Testis (tissue), 3 donors: ENCODE data around the gene MOB2. TPM values are rescaled to one million over a fixed set of nuclear protein-coding genes. Genes with fewer than 3 reads are reported as not detected.

Experiments used
- DNase-seq: peaks from one replicate; pipeline ENCODE4 v3.0.0-alpha.2; 2019
- H3K27ac ChIP-seq, 2 donors: fragments of 200-600 bp; sonication (generic); one replicate each; pipeline ENCODE4 v1.5.1; 2019
- H3K27me3 ChIP-seq: fragments of 200-600 bp; sonication (generic); one replicate; pipeline ENCODE4 v1.5.1; 2019
- H3K36me3 ChIP-seq: fragments of 200-600 bp; sonication (generic); one replicate; pipeline ENCODE4 v1.5.1; 2017; ENCODE audit warnings: low read depth; ENCODE audit errors: missing control alignments
- H3K4me1 ChIP-seq: fragments of 200-600 bp; sonication (generic); one replicate; pipeline ENCODE4 v1.5.1; 2019
- H3K4me3 ChIP-seq, 2 donors: fragments of 200-600 bp; sonication (generic); one replicate each; pipeline ENCODE4 v1.5.1; 2017 to 2019
- H3K9me3 ChIP-seq: fragments of 200-600 bp; sonication (generic); one replicate; pipeline ENCODE4 v1.5.1; 2017
- POLR2A ChIP-seq: fragments of 450-650 bp; IDR thresholded peaks from one replicate; pipeline ENCODE4 v1.6.1; 2017; ENCODE audit warnings: antibody characterized with exemption, mild to moderate bottlenecking, moderate library complexity
- WGBS, 2 donors: methylation state at CpG; one replicate each; pipeline ENCODE4 v1.1.5; 2018; 5-methylcytosine and 5-hydroxymethylcytosine counted together
- intact Hi-C: fragments of 100-400 bp; cut with DNase I; formaldehyde crosslinking; loops from one replicate; pipeline ENCODE4 v1.15.1; 2023; ENCODE audit warnings: low total_unique reads
- polyA plus RNA-seq: library from polyadenylated mRNA; stranded (reverse); fragments of 350-450 nt; fragmentation: Illumina TruSeq; extraction: RNeasy Lipid Tissue Mini Kit (QIAGEN cat#74804); gene quantifications from one replicate; pipeline ENCODE4 v1.2.3, GENCODE V29; 2014; ENCODE audit warnings: low read depth, low replicate concordance; ENCODE audit not compliant: insufficient read depth
- total RNA-seq, 2 donors: library from RNA; depleted of rRNA; stranded (reverse); fragments of >200 nt; gene quantifications; one replicate each; pipeline ENCODE4 v1.2.3, GENCODE V29; 2016
- TF ChIP-seq, protein P1 (sequence below), 3 experiments: fragments of 450-650 bp in 2 of 3; fragments of 200-600 bp in 1 of 3; sonication (generic) in 1 of 3; IDR thresholded peaks; one replicate each; pipeline ENCODE4 v1.5.1; 2016 to 2019; ENCODE audit warnings: antibody characterized with exemption in 3 of 3, mild to moderate bottlenecking in 2 of 3, moderate library complexity in 1 of 3

The MOB2 gene
- total and polyA plus RNA-seq, 3 donors from 2014 or later = 41.5 to 57.7 (median 46.8) TPM

DNA sequence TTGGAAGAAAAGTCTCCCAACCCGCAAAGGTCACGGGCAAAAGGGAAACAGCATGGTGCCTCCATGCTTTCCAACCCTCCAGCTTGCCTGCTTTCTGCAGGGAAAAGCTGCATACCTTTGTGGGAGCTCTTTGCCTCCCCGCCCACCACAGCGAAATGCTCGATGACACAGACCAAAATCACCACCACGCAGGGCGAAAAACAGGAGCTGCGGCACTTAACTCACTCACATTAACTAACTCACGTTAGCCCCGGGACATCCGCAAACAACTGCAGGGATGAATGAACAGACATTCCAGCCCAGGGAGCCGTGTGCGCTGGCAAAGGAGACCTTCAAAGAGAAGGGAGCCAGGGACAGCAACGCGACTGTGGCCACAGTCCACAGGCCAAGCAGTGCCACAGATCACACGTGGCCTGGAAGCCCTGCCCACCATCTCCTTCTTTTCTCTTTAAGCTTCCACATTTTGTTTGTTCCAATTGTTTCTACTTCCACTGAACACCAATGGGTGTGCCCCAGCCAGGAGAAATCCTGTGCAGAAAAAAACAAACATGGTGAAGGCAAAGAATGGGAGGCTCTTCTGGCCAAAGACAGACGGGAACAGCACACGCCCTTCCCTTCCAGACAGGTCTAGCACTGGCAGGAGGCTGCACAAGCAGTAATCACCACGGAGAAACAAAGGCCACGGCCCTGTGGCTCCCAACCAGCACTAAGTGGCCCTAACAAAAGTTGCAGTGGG lies 46.2 kb upstream of the MOB2 start:
- DNase-seq = no peak
- H3K4me1 ChIP-seq = peaks cover 4% of the 10 kb centered on the region
- 78 to 86% methylated on average over 19 to 20 of the region's 20 CpGs for WGBS, 2 donors
- no peaks in the 10 kb centered on the region for H3K9me3 ChIP-seq
- no peaks in the 10 kb centered on the region for H3K27me3 ChIP-seq
- no peak overlapping the region for H3K4me3 ChIP-seq
- intact Hi-C loops = no loop called here
- H3K27ac ChIP-seq = no peak overlapping the region
- TF ChIP-seq POLR2A = no peak
- TF ChIP-seq, protein P1, sequence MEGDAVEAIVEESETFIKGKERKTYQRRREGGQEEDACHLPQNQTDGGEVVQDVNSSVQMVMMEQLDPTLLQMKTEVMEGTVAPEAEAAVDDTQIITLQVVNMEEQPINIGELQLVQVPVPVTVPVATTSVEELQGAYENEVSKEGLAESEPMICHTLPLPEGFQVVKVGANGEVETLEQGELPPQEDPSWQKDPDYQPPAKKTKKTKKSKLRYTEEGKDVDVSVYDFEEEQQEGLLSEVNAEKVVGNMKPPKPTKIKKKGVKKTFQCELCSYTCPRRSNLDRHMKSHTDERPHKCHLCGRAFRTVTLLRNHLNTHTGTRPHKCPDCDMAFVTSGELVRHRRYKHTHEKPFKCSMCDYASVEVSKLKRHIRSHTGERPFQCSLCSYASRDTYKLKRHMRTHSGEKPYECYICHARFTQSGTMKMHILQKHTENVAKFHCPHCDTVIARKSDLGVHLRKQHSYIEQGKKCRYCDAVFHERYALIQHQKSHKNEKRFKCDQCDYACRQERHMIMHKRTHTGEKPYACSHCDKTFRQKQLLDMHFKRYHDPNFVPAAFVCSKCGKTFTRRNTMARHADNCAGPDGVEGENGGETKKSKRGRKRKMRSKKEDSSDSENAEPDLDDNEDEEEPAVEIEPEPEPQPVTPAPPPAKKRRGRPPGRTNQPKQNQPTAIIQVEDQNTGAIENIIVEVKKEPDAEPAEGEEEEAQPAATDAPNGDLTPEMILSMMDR (IDR thresholded peaks at IDR 0.05) = no peak
- no peaks in the 10 kb centered on the region for H3K36me3 ChIP-seq

DNA sequence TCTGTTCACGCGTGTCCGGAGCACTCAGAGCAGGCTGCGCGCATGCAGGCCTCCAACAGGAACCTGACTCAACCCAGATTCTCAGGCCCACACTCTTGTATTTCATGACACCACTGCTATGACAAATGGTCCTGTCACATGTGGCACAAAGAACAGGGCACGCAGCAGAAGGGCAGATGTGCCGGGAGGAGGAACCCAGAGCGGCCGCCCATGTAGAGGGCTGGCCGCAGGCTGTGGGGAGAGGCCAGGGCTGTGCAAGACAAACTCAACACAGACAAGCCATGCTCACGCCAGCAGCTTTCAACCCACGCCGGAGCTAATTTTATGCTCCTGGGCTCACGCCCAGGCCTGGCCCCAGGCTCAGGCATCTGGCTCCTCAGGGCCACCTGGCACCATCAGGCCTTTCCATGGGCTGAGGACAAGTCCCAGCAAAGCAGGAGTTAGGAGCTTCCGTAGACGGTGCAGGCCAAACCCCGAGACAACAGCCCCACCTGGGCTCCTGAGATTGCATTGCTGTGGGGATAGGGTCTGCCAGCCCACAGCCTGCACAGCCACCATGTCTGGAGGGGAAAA lies 45.5 kb upstream of the MOB2 start:
- no peaks in the 10 kb centered on the region for H3K27me3 ChIP-seq
- H3K36me3 ChIP-seq = no peaks in the 10 kb centered on the region
- H3K27ac ChIP-seq = no peak overlapping the region
- DNase-seq = no peak
- intact Hi-C loops = no loop called here
- H3K4me1 ChIP-seq = peaks cover 4% of the 10 kb centered on the region
- TF ChIP-seq, protein P1 (IDR thresholded peaks at IDR 0.05) = no peak
- no peak for TF ChIP-seq POLR2A
- WGBS, 2 donors = 73 to 81% methylated on average over 17 of the region's 17 CpGs
- H3K4me3 ChIP-seq = no peak overlapping the region
- H3K9me3 ChIP-seq = no peaks in the 10 kb centered on the region

DNA sequence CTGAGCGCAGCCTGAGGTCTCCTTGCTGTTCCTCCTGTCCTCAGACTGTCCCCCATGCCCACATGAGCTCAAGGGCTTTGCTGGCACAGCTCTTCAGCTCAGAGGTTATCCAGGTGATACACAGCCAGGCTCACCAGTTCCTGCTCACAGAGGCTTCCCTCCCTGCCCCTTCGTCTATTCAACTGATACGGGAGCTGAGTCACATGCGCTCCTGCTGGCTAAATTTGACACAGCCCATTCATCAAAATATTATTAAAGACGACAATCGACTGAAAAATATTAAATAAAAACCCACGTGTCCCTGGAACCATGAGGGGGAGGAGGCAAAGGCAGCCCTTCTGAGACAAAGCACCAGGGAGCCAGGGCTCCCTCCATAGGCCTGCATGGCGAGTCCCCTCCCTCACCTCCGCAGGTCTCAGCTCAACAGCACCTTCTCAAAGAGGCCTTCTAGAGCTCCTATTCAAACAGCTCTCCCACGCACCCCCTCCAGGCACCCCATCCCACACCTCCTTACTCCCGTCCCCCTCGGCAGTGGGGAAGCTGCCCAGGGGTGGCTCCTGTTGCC lies 45.0 kb upstream of the MOB2 start:
- no peak for DNase-seq
- Histone ChIP-seq H3K4me1 (peaks cover 4% of the 10 kb centered on the region), H3K36me3 (no peaks in the 10 kb centered on the region), H3K9me3 (no peaks in the 10 kb centered on the region), H3K27me3 (no peaks in the 10 kb centered on the region), H3K27ac (no peak overlapping the region), H3K4me3 (no peak overlapping the region)
- intact Hi-C loops = no loop called here
- WGBS, 2 donors = 69 to 83% methylated on average over 12 of the region's 12 CpGs
- TF ChIP-seq, protein P1 (IDR thresholded peaks at IDR 0.05) = no peak
- no peak for TF ChIP-seq POLR2A

DNA sequence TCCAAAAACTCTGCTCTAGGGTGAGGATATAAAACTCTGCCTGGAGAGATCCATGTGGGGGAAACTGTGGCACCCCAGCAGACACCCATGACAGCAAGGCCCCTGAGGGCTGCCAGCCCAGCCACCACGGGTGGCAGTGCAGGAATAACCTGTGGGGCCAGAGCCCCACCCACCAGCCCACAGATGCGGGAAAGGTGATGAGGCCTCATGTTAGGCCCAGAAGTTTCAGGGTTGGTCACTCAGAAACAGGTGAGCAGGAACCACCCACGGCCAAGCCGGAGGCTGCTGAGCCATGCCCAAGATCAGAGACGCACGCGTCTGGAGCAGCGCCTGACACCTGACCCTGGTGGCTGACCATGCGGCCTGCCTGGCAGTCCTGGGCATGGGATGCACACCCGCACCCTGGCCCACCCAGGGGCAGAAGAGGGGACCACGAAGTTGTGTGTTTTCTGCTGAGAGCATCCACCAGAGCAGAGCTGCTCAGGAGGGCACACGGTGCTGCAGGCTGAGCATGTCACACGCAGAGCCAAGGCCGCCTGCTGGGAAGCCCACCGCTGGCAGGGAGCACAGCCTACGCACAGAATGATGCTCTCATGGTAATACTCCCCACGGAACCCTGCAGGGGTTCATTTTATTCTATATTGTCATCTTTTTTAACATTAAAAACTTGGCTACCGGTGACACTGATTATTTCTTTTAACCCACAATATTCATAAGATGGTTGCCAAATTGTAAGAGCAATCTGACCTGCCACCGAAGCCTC lies 44.3 kb upstream of the MOB2 start:
- Histone ChIP-seq H3K27ac (no peak overlapping the region), H3K36me3 (no peaks in the 10 kb centered on the region), H3K27me3 (no peaks in the 10 kb centered on the region), H3K4me1 (peaks cover 4% of the 10 kb centered on the region), H3K4me3 (no peak overlapping the region), H3K9me3 (no peaks in the 10 kb centered on the region)
- TF ChIP-seq POLR2A = no peak
- TF ChIP-seq, protein P1 (IDR thresholded peaks at IDR 0.05) = no peak
- intact Hi-C loops = no loop called here
- no peak for DNase-seq
- WGBS, 2 donors = 89 to 92% methylated on average over 8 to 19 of the region's 19 CpGs
